ENCODE results near the gene TMEM92. TPM values are rescaled to one million over a fixed set of nuclear protein-coding genes. Genes with fewer than 3 reads are reported as not detected.

TMEM92 gene
- total and polyA plus RNA-seq, 2 of the 13 experiments (the other 11 are each of a cell fraction or from before 2014, with no cell fraction given) = 0.07 TPM; not detected in 1

DNA sequence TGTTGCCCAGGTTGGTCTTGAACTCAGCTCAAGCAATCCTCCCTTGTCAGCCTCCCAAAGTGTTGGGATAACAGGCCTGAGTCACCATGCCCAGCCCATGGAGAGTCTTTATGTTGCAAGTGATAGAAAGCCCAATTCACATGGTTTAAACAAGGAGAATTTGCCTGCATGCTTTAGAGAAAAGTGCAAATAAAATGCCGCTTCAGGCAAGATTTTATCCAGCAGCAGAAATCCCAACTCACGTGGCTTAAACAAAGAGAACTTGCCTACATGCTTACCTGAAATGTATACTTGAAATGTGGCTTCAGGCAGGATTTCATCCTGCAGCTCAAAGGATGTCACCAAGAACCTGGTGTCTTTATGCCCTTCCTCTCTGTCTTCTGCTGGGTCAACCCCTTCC, 42.9 kb downstream of the TMEM92 start (continued):
- TF ChIP-seq RBM39 (IDR thresholded peaks at IDR 0.05; ENCODE audit: low read depth, low read length, poor library complexity, severe bottlenecking) (no peak), BRCA1 (CRISPR knock-in tag; IDR thresholded peaks at IDR 0.05) (no peak), REL (CRISPR knock-in tag; conservative IDR thresholded peaks at IDR 0.05) (no peak)

DNA sequence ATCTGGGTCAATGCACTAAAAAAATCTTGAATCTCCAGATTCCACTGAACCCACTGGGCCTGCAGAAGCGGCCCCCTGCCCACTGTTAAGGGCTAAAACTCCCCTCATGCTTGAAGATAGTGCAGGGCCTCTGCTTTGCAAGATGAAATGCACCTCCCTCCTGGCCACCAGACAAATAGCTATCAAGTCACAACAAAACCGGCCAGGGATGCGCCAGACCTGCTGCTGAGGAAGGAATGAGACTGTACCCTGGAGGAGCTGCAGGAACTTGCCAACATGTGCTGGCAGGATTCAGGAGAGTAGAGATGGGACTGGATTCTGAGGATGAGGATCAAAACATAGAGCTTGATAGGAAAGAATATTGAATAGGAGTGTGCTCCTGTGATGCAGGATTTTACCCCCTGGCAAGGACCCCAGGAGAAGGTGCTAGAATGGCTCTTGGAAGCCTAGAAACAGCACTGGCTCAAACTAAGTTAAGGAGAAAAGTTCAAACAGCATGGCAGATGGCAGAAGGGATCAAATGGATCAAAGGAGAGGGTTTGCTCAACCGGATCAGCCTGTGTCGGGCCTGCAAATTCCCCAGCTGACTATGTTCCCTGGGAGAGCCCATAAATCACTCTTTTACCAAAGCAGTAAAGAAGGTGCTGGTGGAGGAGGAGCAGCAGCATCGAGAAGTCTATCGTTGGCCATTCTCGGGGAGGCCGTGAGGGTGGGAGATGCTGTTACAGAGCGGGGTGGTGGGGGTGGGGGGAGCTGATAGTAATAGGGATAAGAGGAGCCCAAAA, 44.4 kb downstream of the TMEM92 start:
- Histone ChIP-seq H2AFZ (ENCODE audit: low read length) (no peak overlapping the region), H4K20me1 (ENCODE audit: insufficient read depth, low read length) (no peaks in the 10 kb centered on the region), H3K9ac (ENCODE audit: insufficient read depth, low read depth, low read length) (no peak overlapping the region), H3K27me3 (ENCODE audit: control insufficient read depth in 1 of 2, insufficient read depth in 2 of 2, low read length in 2 of 2) (peaks cover 10 to 38% of the 10 kb centered on the region in 2 experiments), H3K4me1 (ENCODE audit: insufficient read depth, low read length) (no peaks in the 10 kb centered on the region), H3K4me3 (replicated peaks in 1 of 3; ENCODE audit: insufficient read depth in 1 of 3, low read depth in 2 of 3, low read length in 3 of 3) (no peak overlapping the region), H3K9me3 (ENCODE audit: low read length) (no peaks in the 10 kb centered on the region), H3K27ac (ENCODE audit: extremely low read length, insufficient read depth, low read length) (no peak overlapping the region), H3K36me3 (replicated peaks in 1 of 2; ENCODE audit: control insufficient read depth in 1 of 2, insufficient read depth in 2 of 2, low read length in 2 of 2) (no peaks in the 10 kb centered on the region), H3K4me2 (ENCODE audit: low read depth, low read length) (no peak overlapping the region), H3K79me2 (ENCODE audit: insufficient read depth, low read length) (no peaks in the 10 kb centered on the region)
- ATAC-seq = no peak
- no peak for DNase-seq (ENCODE audit: low spot score)
- in situ Hi-C loops (cut with HindIII; ENCODE audit: extremely low pct_ligation_motif_present, low pct_unique_long_range_greater_than_20kb) (no loop called here), intact Hi-C loops (cut with micrococcal nuclease; ENCODE audit: unreplicated experiment) (no loop called here)
- no TSS peak for BruUV-seq (replicated peaks)
- ChIA-PET POLR2A (no interaction called here), CTCF (ENCODE audit: low intra/inter-chr PET ratio, low total read pairs) (no interaction called here)
- FAIRE-seq = no peak
- WGBS (ENCODE audit: low lambda C conversion rate) = 30% methylated on average over 10 of the region's 10 CpGs
- TF ChIP-seq PPARG (CRISPR knock-in tag; conservative IDR thresholded peaks at IDR 0.05) (no peak), MLLT10 (CRISPR knock-in tag; IDR thresholded peaks at IDR 0.05) (no peak), HOXA3 (CRISPR knock-in tag; IDR thresholded peaks at IDR 0.05) (no peak), ELF3 (CRISPR knock-in tag; IDR thresholded peaks at IDR 0.05) (no peak), IRX3 (CRISPR knock-in tag; IDR thresholded peaks at IDR 0.05; ENCODE audit: borderline replicate concordance, low read depth) (no peak), TCF7 (IDR thresholded peaks at IDR 0.05; ENCODE audit: low read depth) (no peak), ZNF382 (CRISPR knock-in tag; IDR thresholded peaks at IDR 0.05; ENCODE audit: borderline replicate concordance) (no peak), RFX5 (IDR thresholded peaks at IDR 0.05; ENCODE audit: low read depth, low read length) (no peak), ZNF841 (CRISPR knock-in tag; IDR thresholded peaks at IDR 0.05; ENCODE audit: borderline replicate concordance) (no peak), NFIB (CRISPR knock-in tag; IDR thresholded peaks at IDR 0.05; ENCODE audit: borderline replicate concordance) (no peak)
- TF ChIP-seq, protein P1, sequence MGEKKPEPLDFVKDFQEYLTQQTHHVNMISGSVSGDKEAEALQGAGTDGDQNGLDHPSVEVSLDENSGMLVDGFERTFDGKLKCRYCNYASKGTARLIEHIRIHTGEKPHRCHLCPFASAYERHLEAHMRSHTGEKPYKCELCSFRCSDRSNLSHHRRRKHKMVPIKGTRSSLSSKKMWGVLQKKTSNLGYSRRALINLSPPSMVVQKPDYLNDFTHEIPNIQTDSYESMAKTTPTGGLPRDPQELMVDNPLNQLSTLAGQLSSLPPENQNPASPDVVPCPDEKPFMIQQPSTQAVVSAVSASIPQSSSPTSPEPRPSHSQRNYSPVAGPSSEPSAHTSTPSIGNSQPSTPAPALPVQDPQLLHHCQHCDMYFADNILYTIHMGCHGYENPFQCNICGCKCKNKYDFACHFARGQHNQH (CRISPR knock-in tag; IDR thresholded peaks at IDR 0.05) = no peak
- TF ChIP-seq, protein P2, sequence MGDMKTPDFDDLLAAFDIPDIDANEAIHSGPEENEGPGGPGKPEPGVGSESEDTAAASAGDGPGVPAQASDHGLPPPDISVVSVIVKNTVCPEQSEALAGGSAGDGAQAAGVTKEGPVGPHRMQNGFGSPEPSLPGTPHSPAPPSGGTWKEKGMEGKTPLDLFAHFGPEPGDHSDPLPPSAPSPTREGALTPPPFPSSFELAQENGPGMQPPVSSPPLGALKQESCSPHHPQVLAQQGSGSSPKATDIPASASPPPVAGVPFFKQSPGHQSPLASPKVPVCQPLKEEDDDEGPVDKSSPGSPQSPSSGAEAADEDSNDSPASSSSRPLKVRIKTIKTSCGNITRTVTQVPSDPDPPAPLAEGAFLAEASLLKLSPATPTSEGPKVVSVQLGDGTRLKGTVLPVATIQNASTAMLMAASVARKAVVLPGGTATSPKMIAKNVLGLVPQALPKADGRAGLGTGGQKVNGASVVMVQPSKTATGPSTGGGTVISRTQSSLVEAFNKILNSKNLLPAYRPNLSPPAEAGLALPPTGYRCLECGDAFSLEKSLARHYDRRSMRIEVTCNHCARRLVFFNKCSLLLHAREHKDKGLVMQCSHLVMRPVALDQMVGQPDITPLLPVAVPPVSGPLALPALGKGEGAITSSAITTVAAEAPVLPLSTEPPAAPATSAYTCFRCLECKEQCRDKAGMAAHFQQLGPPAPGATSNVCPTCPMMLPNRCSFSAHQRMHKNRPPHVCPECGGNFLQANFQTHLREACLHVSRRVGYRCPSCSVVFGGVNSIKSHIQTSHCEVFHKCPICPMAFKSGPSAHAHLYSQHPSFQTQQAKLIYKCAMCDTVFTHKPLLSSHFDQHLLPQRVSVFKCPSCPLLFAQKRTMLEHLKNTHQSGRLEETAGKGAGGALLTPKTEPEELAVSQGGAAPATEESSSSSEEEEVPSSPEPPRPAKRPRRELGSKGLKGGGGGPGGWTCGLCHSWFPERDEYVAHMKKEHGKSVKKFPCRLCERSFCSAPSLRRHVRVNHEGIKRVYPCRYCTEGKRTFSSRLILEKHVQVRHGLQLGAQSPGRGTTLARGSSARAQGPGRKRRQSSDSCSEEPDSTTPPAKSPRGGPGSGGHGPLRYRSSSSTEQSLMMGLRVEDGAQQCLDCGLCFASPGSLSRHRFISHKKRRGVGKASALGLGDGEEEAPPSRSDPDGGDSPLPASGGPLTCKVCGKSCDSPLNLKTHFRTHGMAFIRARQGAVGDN (CRISPR knock-in tag; IDR thresholded peaks at IDR 0.05) = no peak
- TF ChIP-seq, protein P3, sequence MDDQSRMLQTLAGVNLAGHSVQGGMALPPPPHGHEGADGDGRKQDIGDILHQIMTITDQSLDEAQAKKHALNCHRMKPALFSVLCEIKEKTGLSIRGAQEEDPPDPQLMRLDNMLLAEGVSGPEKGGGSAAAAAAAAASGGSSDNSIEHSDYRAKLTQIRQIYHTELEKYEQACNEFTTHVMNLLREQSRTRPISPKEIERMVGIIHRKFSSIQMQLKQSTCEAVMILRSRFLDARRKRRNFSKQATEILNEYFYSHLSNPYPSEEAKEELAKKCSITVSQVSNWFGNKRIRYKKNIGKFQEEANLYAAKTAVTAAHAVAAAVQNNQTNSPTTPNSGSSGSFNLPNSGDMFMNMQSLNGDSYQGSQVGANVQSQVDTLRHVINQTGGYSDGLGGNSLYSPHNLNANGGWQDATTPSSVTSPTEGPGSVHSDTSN (CRISPR knock-in tag; IDR thresholded peaks at IDR 0.05; ENCODE audit: borderline replicate concordance) = no peak
